Activated CD4-positive, CD25-positive, alpha-beta regulatory T cell treated with anti-CD3 and anti-CD28 coated beads, Interleukin-2, amount 50 U/mL, for 72 hours (primary cell): ENCODE data around the gene DENND1A.

Source experiments
- DNase-seq: peaks from one replicate; pipeline ENCODE4 v3.0.0; 2021

Gene DENND1A

DNA sequence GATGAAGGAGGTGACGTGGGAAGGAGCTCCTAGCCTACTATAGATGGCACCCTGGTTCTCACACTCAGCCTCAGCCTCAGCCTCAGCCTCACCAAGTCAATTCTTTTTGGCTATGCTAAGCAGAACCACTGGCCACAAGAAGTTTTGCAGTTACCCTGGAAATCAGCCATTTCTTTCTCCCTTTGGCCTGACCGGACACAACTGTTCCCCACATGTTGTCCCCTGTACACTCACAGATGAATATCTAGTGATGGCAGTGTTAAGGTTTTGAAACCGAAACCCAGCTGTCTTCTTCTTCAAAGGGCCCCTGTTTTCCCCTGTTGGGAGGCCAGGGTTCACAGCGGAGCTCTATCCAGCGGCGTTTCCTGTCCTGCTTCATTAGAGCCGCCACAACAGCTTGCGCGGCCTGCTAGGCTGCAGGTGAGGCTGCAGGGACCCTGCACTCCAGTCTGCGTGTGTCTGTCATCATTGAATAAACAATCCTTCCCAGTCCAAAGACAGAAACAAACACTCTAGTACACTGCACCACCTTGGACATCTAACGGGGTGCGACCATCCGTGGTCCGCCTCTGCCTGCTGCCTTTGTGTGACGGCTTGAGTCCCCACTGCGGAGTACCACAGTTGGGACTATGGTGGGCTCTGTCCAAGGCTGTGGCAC lies 250.5 kb downstream of the DENND1A start:
- DNase-seq = no peak

DNA sequence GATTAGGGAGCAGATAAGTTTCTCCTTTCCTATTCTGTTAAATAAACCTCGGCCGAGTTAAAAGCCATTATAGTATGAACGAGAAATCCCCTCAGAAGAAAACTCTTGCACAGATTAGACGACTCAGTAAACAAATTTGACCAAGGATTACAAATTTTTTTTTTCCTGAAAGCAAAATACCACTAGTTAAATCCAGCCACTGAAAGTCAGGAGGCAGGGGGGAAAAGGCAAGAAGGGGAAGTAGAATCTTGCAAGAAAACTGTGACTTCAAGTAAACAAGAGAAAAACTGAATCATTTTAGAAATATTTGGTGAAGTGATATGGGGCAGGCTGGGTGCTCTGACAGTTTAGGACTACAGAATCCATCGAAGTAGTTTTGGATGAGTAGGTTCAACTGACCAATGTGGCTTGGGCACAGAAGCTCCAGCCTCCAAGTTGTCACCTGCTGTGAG lies 251.0 kb downstream of the DENND1A start:
- DNase-seq = no peak

DNA sequence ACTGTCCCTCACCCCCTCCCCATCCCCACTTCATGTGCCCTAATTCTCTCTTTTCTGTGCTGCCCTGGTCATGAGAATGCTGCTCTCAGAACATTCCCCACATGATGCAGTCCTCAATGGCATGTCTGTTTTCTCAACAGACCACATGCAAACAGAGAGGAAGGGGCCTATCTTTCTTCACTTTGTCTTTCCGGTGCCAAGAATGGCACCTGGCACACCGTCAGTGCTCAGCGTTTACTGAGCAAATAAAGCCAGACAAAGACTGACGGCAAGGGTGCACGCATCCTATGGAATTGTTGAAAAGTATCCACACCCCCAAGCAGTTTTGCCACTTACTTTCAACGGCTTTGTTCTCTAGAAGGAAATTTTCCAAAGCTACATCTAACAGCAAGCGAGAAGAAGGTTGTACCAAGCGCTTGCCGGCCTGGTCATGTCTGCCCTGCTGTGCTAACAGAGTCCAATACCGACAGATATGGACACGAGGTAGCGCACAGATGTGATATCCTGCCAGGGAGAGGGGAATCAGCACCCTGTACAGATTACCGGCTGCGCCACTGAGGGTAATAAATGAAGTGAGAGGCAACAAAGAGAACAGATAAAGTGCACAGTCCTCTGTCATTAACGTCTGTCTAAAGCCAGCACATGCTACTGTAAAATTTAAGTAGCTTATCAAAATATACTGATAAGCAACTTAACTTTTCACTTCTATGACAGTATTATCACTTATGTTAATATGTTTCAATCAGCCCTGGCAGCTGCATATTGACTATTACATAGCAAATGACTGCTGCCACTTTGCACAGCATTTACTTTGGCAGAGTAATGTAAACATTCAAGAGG lies 251.7 kb downstream of the DENND1A start:
- no peak for DNase-seq

DNA sequence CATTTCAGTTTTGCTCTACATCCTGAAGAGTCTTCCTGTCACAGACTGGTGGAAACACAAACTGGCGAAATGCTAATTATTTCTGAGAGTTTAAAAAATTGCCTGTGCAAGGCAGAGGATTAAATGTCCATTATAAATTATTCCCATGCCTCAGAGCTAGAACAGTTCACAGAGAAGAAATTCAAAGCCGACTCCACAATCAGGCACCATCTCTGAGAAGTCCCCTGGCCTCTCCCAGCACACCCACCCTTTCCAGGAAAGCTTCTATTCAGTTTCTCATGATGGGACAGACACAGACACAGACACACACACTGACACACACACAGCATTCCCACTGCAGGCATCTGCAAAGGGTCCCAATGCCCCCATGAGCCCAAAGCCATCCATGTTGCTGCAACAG lies 253.1 kb downstream of the DENND1A start:
- DNase-seq = no peak

DNA sequence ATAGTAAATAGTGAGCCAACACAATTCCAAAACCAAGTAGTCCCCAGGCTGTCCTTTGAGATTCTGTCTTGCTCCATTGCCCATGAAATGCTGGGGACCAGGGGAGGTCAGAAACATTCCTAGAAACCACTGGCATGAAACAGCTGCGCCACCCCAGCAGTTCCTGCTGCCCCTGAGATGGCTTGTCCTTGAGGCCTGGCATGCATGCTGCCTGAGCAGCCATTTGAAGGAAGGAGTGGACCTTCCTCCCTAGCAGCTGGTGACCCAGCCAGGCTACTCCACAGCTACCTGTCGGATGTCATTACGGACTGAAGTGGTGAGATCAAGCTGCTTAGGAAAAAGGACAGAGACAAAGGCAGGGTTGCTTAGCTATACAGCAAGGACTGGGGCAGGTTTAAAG lies 260.6 kb downstream of the DENND1A start:
- no peak for DNase-seq

DNA sequence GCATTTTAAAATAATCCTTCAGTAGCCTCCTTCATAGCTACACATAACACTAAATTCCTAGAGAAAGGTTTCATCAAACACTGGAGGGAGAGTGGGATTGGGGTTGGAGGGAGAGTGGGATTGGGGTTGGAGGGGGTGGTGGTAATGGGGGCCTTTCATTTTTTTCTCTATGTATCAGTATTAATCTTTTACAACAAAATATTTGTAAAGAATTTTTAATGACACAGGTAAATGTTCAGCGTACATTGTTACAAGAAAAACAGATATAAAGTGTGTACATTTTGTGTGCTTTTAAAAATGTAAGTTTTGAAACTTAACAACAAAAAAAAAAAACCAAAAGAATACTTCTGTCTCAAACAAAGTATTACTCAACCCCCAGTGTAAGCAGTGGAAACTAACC lies 266.4 kb downstream of the DENND1A start:
- no peak for DNase-seq

DNA sequence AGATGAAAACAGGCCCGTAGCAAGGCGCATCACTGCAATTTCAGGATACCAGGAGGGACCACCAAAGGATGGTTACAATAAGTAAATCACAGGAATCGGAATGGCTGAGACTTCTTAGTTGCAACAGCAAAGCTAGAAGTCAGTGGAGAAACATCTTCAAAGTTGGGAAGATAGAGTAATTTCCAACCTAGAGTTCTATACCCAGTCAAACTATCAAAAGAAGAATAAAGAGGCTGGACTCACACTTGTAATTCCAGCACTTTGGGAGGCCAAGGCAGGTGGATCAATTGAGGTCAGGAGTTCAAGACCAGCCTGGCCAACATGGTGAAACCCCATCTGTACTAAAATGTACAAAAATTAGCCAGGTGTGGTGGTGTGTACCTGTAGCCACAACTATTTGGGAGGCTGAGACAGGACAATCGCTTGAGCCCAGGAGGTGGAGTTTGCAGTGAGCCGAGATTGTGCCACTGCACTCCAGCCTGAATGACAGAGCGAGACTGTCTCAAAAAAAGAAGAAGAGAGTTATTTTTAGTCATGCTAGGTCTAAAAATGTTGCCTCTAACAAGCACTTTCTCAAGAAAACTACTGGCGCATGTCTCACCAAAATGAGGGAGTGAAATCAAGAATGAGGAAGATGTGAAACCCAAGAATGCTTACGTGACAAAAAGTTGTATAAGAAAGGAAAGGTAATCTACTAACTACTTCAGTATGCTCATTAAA lies 267.7 kb downstream of the DENND1A start:
- DNase-seq = no peak

DNA sequence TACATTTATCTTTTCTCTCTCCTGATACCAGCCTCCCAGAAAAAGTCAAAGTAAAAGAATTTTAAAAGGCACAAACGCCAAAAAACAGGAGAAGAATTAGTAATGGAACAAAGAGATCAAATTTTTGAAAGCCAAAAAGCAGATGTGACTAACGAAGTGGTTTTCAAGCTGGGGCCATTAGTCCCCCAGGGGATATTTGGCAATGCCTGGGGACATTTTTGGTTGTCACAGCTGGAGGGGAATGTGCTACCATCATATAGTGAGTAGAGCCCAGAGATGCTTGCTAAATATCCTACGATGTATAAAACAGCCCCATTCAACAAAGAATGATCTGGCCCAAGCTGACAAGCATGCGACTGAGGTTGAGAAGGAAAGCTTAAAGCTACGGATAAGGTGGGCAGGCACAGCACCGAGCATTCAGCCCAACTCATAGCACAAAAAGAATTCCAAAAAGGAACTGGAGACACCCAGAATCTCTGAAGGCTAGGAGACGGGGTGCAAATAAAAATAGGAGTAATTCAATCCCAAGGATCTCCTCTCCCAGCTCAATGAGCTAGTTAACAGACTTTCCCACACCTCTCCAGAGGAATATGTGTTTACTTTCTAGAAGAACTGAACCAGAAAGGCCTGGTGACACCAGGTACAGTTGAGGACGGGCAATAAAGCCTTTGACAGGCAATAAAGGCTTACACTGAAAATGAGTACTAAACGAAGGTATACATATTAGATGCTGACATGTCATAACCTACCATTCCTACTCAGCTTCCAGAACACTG lies 269.0 kb downstream of the DENND1A start:
- no peak for DNase-seq

DNA sequence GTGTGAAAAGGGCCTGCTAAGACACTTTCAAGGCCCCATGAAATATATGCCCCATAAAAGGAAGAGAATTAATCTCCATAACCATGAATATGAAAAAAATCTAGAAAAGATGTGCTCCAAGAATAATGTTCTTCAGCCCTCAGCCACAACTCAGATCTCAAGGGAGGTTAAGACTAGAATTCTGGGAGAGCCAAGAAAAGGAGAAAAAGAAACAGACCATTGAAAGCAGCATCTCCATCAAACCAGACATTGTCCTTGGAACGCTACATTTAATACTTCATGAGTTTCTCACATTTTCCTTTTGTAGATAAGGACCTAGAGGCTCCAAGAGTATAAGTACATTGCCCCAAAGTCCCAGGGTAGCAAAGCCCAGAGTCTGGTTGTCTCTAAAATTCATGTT lies 270.6 kb downstream of the DENND1A start:
- DNase-seq = no peak

DNA sequence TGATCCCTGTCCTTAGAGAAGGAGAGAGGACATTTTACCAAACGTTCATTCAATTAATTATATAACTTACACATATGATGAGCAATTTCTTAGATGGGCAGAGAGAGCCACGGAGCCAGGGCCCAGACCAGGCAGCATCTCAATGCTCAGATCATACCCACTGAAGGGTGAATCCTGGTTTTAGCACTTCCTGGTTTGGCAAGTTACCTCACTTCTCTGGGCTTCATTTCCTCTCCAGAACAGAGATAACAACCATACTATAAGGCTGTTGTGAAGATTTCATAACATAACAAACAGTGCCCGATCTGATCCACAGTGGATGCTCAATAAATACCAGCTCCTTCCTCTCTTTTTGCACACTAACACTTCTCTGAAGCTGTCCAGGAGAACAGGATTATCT lies 271.1 kb downstream of the DENND1A start:
- no peak for DNase-seq

DNA sequence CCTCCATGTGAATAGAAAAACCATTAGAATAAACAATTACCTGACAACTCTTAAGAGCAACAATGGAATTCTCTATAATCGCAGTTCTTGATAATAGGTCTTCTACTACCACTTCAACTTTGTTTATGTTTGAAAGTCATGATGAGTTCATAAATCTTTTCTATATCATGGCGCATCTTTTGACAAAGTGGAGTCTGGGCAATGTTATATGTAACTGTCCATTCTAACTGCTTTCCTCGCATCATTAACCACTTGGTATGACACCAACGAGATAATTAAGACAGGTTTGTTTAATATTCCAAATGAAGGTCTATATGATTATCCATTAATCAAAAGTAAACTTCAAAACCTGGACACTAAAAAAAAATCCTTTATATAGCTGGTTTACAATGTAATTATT lies 272.0 kb downstream of the DENND1A start:
- no peak for DNase-seq

DNA sequence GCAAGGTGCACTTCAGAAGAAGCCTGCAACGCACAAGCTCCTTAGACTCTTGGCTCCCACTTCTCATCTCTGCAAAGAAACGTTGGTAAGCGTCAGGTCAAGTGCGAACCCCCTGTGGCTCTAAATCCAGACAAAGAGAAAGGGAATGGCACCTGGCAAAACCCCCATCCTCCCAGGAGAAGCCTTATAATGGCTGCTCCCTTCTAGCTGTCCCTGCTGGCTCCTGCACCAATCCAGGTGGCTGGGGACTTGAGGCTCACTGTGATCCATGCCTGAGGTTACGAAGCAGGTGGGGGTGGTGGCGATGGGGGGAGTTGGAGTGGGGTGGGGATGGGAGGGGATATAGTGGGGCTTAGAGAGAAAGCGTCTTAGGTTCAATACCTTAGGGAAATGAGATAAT lies 272.8 kb downstream of the DENND1A start:
- DNase-seq = no peak

DNA sequence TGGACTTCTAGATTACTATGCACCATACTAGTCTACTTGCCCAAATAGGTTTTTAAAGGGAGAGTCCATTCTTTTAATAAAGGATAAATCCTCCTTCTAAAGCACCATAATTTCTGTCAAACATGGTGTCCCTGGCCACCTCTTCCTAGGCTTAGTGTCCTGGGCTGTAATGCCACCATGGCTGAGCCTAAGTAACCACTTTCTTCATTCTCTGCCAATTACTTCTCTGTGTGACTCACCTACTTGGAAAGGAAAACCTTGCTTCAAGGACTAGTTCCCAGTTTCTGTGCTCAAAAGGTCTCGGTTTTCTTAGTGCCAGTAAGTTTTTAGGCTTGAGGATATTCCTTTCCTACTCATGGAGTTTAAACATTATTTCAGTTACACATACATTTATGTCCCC lies 273.4 kb downstream of the DENND1A start:
- DNase-seq = no peak

DNA sequence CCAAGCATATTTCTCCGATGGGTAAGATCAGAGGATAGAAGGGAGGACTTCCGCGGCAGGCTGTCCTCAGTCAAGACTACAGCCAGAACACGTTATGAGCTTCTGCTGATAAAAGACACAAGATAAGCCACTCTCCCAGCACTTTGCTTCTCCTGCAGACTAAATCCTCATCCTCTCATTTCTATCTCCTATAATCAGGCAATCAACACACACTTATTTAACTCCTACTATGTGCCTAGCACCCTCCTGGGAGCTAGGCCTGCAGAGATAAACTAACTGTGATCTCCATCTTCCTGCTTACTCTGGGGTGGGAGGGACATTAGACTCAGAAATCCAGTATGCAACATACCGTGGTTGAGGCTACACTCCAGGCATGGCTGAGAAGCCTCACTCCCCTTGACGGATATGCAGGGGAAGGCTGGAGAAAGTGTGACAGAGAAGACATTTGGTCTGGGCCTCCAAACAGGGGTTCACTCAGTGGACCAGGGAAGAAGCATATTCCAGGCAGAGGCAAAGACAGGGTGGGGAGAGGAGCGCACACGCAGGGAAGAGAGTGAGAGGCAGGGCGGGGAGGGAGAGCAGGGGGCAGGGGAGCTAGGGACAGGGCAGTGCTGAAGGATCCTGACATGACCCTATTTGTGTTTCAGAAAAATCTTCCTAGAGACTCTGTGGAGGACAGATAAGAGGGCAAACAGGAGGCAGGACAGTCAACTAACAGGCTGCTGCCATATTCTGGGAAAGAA lies 274.1 kb downstream of the DENND1A start:
- DNase-seq = no peak

DNA sequence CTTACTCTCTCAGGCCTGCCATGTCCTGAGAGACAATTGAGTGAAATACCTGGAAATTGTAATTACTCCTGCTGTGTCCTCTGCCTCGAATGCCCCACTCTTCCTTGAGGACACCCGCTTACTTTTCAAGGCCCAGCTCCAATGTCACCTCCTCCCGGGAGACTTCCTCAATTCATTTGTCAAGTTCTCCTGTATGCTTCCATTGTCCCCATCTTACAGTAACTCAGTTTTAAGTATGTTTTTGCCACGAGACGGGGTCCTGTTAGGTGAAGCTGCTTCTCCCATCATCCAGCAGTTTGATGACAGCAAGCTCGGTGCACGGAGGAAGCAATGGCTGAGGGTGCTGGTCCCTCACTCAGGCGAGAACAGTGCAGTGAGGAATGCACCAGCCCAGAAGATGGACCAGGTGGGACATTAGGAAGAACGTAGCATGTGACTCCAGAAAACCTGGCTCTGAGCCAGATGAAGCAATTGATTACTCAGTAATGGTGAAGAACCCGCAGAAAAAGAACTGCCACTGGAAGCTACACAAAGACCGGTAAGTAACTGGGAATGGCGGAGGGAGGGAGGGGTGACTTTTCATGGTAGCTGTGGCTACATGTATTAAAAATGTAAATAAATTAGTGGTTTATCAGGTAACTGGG lies 274.8 kb downstream of the DENND1A start:
- no peak for DNase-seq

DNA sequence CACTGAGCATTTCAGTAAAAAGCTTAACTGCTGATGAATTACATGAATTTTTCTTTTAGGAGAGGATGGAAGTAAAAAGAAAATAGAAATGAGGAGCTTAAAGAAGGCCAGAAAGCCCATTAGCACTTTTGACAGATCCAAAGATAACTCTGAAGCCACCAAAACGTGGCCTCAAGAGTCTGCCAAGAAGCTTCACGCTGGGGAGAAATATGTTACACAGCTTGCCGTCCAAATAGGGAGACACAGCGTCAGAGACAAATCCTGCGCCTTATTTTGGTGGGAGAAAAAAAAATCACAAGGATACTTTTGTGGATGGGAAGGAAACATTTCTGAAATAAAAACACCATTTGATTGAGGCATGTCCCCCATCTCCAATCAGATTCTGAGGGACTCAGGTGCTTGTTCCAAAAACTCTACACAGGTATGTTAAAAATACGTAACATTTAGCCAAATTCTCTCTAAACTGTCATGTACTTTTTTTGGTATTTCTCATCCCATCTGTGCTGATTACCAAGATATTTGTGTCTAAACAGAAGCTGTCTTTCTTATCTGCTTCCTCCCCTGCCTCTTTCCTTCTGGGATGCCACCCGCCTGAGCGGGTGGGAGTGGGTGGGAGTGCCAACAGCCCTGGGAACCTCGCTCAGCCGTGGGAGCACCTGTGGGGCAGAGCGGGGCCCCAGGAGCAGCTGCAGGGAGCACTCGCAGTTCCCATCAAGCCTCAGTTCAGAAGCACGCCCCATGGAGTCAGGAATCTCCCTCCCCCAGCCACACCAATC lies 275.5 kb downstream of the DENND1A start:
- DNase-seq = no peak

DNA sequence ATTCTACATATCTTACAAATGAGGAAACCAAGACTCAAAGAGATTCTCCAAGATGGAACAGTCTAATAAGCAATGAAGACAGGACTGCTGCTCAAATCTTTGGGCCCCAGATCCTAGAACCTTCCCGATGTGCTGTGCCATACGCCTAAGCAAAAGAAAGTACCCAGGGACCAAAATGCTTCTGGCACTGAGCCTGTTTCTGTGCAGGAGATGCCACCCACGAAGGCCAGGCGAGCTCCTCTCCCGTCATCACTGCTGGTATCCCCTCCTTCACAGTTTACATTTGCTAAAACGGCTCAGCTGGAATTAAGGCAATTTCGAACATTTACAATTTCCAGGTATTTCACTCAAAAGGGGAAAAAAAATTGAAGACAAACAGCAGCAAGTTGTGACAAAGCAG lies 277.5 kb downstream of the DENND1A start:
- DNase-seq = no peak

DNA sequence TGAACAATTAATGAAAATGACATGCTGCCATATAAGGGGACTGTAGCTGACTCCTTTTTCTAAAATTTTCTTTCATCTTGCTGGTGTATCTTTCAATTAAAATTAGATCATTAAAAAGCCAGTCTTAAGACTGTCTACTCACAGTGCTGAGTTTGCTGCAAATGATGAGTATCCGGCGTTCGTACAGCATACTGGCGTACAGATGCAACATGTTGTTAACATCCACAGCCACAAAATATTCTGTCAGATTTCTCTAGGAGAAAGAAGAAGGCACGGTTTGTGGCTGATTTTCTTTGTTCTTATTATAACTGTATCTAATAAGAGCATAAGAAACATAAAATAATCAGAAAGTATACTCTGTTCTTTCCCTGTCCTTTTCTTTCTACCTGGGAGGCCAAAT lies 278.1 kb downstream of the DENND1A start:
- no peak for DNase-seq

DNA sequence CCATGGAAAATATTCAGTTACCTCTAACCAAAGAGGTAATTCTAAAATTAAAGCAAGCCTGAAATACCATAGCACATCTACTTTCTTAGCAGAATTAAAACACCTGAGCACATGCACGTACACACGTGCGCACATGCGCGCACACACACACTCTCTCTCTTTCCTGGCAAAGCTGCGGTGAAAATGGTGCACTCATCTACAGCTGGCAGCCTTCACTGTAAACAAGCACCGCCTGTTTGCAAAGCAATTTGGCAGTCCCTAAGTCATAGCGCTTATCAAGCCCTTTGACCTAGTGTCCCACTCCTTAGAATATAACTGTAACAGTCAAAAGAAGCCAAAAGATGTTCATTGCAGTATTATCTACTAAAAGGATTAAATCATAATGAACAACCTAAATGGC lies 278.7 kb downstream of the DENND1A start:
- DNase-seq = no peak

DNA sequence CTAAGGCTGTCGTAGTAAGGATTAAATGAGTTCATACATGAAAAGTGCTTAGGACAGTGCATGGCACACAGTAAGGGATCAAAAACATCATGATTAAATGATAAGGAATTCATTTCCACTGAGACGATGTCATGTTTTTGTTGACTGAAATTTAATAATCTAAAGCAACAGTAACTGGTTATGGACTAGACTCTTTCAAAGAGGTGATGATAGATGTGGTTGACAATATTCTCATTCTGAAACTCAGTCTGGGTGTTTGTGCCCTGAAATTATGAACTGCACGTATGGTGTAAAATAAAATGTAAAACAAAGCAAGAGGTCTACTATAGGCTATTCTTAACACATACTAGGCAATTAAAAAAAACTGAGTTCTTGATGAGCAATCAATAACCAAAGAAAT lies 280.0 kb downstream of the DENND1A start:
- DNase-seq = no peak

DNA sequence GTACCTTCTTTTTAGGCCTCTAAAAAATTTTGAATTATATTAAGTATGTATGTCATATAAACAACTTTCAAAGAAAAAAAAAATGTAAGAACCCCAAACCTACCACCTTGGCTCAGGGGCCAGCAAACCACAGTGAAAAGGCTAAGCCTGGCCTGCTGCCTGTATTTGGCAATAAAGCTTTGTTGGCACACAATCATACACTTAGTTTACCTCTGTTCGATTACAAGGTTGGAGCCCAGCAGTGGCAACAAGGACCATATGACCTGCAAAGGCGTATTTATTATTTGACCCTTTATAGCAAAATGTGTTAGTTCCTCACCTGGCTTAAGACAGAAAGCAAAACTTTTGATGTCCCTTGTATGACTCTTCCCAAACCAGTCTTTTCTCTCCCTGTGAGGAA lies 282.8 kb downstream of the DENND1A start:
- no peak for DNase-seq
